Esophagus squamous epithelium (tissue), 4 donors: ENCODE measurements around the gene TBX10.

Experiments
- POLR2A ChIP-seq, 4 donors: fragments of 450-650 bp; IDR thresholded peaks; one replicate each; pipeline ENCODE4 v1.6.1; 2017; ENCODE audit warnings: antibody characterized with exemption in 4 of 4, mild to moderate bottlenecking in 4 of 4, moderate library complexity in 3 of 4
- TF ChIP-seq, protein P1 (sequence below), 6 experiments: fragments of 450-650 bp in 4 of 6; fragments of 200-600 bp in 2 of 6; sonication (generic) in 2 of 6; IDR thresholded peaks; one replicate each; pipeline ENCODE4 v1.5.1; 2016 to 2019; ENCODE audit warnings: antibody characterized with exemption in 6 of 6, mild to moderate bottlenecking in 4 of 6, moderate library complexity in 4 of 6

GRCh38 chr11:67671211-67671520 is 31.6 kb upstream of the TBX10 start:
- TF ChIP-seq, protein P1, sequence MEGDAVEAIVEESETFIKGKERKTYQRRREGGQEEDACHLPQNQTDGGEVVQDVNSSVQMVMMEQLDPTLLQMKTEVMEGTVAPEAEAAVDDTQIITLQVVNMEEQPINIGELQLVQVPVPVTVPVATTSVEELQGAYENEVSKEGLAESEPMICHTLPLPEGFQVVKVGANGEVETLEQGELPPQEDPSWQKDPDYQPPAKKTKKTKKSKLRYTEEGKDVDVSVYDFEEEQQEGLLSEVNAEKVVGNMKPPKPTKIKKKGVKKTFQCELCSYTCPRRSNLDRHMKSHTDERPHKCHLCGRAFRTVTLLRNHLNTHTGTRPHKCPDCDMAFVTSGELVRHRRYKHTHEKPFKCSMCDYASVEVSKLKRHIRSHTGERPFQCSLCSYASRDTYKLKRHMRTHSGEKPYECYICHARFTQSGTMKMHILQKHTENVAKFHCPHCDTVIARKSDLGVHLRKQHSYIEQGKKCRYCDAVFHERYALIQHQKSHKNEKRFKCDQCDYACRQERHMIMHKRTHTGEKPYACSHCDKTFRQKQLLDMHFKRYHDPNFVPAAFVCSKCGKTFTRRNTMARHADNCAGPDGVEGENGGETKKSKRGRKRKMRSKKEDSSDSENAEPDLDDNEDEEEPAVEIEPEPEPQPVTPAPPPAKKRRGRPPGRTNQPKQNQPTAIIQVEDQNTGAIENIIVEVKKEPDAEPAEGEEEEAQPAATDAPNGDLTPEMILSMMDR (IDR thresholded peaks at IDR 0.05), result no peak
- TF ChIP-seq POLR2A (IDR thresholded peaks at IDR 0.05), result no peak
